ENCODE measurements around the gene TRPV4. TPM values are rescaled to one million over a fixed set of nuclear protein-coding genes. Genes with fewer than 3 reads are reported as not detected.
A peak's percentile ranks its signal among the peaks of the same experiment; 100 is the strongest.

Gene TRPV4
- total RNA-seq, 1 donor from 2014 or later: 0.56 TPM

DNA sequence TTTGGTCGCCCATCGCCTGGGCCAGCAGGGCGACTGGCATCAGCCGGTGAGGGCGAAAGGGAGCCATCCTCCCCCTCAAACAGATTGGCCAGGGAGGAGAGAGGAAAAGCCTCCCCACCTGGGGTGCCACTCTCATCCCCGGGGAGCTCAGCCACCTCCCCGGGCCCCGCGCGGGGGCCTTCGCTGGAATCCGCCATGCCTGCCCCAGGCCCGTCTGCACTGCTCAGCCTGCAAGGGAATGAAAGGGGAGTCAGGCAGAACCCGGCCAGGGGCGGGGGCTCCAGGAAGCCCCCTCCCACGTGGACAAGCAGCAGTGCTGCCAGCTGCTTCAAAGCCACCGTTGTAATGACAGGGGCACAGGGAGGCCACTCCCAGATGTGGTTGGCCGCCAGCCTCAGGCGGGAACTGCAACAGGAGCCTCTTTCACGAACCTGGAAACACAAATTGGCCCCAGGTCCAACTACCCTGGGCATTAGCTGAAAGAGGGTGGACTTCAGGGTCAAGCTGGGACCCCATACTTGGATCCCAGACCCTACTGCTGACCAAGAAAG, 18.5 kb downstream of the TRPV4 start:
- H3K4me1 ChIP-seq: peaks cover 5% of the 10 kb centered on the region
- no peaks in the 10 kb centered on the region for H3K27me3 ChIP-seq
- H3K79me2 ChIP-seq (ENCODE audit: low read depth): no peaks in the 10 kb centered on the region
- no peak overlapping the region for H3K27ac ChIP-seq
- H4K20me1 ChIP-seq (ENCODE audit: low read depth): no peaks in the 10 kb centered on the region
- Mint-ChIP-seq H3K27ac (no peak overlapping the region), H3K27me3 (ENCODE audit: insufficient read depth, low read depth) (peaks cover 11% of the 10 kb centered on the region), H3K36me3 (no peaks in the 10 kb centered on the region), H3K4me3 (no peak overlapping the region), H3K4me1 (peaks cover 2% of the 10 kb centered on the region), H3K9me3 (no peaks in the 10 kb centered on the region)
- no peak for DNase-seq (ENCODE audit: low spot score)
- no peak overlapping the region for H3K4me2 ChIP-seq
- H3K9me3 ChIP-seq (ENCODE audit: low read depth): no peaks in the 10 kb centered on the region
- H3F3A ChIP-seq (ENCODE audit: low read depth): peaks cover 3% of the 10 kb centered on the region
- no peak overlapping the region for H2AFZ ChIP-seq (replicated peaks)
- no peaks in the 10 kb centered on the region for H3K36me3 ChIP-seq
- no peak overlapping the region for H3K4me3 ChIP-seq
- no peak overlapping the region for H3K9ac ChIP-seq
- TF ChIP-seq EZH2phosphoT487 (IDR thresholded peaks at IDR 0.05) (no peak), EZH2 (IDR thresholded peaks at IDR 0.05) (no peak)
- TF ChIP-seq, protein P1, sequence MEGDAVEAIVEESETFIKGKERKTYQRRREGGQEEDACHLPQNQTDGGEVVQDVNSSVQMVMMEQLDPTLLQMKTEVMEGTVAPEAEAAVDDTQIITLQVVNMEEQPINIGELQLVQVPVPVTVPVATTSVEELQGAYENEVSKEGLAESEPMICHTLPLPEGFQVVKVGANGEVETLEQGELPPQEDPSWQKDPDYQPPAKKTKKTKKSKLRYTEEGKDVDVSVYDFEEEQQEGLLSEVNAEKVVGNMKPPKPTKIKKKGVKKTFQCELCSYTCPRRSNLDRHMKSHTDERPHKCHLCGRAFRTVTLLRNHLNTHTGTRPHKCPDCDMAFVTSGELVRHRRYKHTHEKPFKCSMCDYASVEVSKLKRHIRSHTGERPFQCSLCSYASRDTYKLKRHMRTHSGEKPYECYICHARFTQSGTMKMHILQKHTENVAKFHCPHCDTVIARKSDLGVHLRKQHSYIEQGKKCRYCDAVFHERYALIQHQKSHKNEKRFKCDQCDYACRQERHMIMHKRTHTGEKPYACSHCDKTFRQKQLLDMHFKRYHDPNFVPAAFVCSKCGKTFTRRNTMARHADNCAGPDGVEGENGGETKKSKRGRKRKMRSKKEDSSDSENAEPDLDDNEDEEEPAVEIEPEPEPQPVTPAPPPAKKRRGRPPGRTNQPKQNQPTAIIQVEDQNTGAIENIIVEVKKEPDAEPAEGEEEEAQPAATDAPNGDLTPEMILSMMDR (IDR thresholded peaks at IDR 0.05): no peak

DNA sequence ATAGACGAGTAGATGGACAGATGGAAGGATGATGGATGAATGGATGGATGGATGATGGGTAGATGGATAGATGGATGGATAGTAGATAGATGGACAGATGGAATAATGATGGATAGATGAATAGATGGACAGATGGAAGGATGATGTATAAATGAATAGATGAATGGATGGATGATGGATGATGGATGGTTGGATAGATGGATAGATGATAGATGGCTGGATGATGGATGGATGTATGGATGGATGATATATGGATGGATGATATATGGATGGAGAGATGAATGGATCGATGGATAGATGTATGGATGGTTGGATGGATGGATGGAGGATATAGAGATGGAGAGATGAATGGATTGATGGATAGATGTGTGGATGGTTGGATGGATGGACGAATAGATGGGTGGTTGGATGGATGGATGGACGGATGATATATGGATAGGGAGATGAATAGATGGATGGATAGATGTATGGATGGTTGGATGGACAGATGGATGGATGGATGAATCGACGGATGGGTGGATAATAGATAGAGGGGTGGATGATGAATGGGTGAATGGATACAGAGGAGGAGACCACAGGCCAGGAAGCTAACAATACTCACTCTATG, 19.3 kb downstream of the TRPV4 start:
- Histone ChIP-seq H3K4me3 (no peak overlapping the region), H3K4me1 (peaks cover 5% of the 10 kb centered on the region), H3K36me3 (no peaks in the 10 kb centered on the region), H3K4me2 (no peak overlapping the region), H4K20me1 (ENCODE audit: low read depth) (no peaks in the 10 kb centered on the region), H3K9me3 (ENCODE audit: low read depth) (no peaks in the 10 kb centered on the region), H3K79me2 (ENCODE audit: low read depth) (no peaks in the 10 kb centered on the region), H3K9ac (no peak overlapping the region), H2AFZ (replicated peaks) (no peak overlapping the region), H3K27me3 (no peaks in the 10 kb centered on the region), H3K27ac (no peak overlapping the region), H3F3A (ENCODE audit: low read depth) (peaks cover 2% of the 10 kb centered on the region)
- no peak overlapping the region for H3K27ac Mint-ChIP-seq
- H3K4me1 Mint-ChIP-seq: peaks cover 2% of the 10 kb centered on the region
- DNase-seq (ENCODE audit: low spot score): no peak
- TF ChIP-seq EZH2 (IDR thresholded peaks at IDR 0.05) (no peak), EZH2phosphoT487 (IDR thresholded peaks at IDR 0.05) (no peak)
- TF ChIP-seq, protein P1 (IDR thresholded peaks at IDR 0.05): no peak
- no peak overlapping the region for H3K4me3 Mint-ChIP-seq
- H3K27me3 Mint-ChIP-seq (ENCODE audit: insufficient read depth, low read depth): peaks cover 11% of the 10 kb centered on the region
- no peaks in the 10 kb centered on the region for H3K9me3 Mint-ChIP-seq
- no peaks in the 10 kb centered on the region for H3K36me3 Mint-ChIP-seq

DNA sequence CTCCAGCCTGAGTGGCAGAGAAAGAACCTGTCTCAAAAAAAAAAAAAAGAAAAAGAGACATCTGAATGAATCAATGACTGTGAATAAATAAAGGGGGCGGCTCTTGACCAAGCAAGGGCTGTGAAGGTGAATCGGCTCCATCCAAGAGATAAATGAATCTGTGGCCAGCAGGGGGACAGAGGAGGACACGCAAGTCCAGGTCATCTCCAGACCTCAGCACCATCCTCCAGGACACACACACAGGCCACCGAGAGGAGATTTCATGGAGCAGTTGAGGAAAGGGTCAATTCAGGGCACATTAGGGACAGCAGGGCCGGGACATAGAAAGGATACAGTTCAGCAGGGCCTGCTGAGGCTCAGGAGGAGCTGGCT, 21.6 kb downstream of the TRPV4 start:
- DNase-seq (ENCODE audit: low spot score): no peak
- no peaks in the 10 kb centered on the region for H3K79me2 ChIP-seq (ENCODE audit: low read depth)
- Mint-ChIP-seq H3K27ac (peak overlapping the region; percentile 78), H3K9me3 (no peaks in the 10 kb centered on the region), H3K27me3 (ENCODE audit: insufficient read depth, low read depth) (peaks cover 6% of the 10 kb centered on the region), H3K4me1 (peaks cover 2% of the 10 kb centered on the region), H3K4me3 (no peak overlapping the region), H3K36me3 (no peaks in the 10 kb centered on the region)
- no peak overlapping the region for H3K9ac ChIP-seq
- H3K27me3 ChIP-seq: no peaks in the 10 kb centered on the region
- H3K4me1 ChIP-seq: peaks cover 5% of the 10 kb centered on the region
- no peak overlapping the region for H3K4me2 ChIP-seq
- no peaks in the 10 kb centered on the region for H3K9me3 ChIP-seq (ENCODE audit: low read depth)
- H4K20me1 ChIP-seq (ENCODE audit: low read depth): no peaks in the 10 kb centered on the region
- peak overlapping the region; percentile 54 for H3K27ac ChIP-seq
- H3K4me3 ChIP-seq: no peak overlapping the region
- H3K36me3 ChIP-seq: no peaks in the 10 kb centered on the region
- TF ChIP-seq EZH2phosphoT487 (IDR thresholded peaks at IDR 0.05): no peak
- TF ChIP-seq, protein P1 (IDR thresholded peaks at IDR 0.05): peak; percentile 34
- H2AFZ ChIP-seq (replicated peaks): no peak overlapping the region
- H3F3A ChIP-seq (ENCODE audit: low read depth): no peaks in the 10 kb centered on the region

Measured in neural progenitor cell (in vitro differentiated cells).